Lower leg skin (tissue), 3 donors: ENCODE measurements around the gene GABRG3.

Source experiments
- POLR2A ChIP-seq, 2 donors: fragments of 450-650 bp; IDR thresholded peaks; one replicate each; pipeline ENCODE4 v1.6.1; 2016 to 2017; ENCODE audit warnings: antibody characterized with exemption in 2 of 2, mild to moderate bottlenecking in 1 of 2, moderate library complexity in 1 of 2
- TF ChIP-seq, protein P1 (sequence below), 3 donors: fragments of 450-650 bp; IDR thresholded peaks; one replicate each; pipeline ENCODE4 v1.5.1; 2016; ENCODE audit warnings: antibody characterized with exemption in 3 of 3, mild to moderate bottlenecking in 3 of 3, moderate library complexity in 2 of 3

DNA sequence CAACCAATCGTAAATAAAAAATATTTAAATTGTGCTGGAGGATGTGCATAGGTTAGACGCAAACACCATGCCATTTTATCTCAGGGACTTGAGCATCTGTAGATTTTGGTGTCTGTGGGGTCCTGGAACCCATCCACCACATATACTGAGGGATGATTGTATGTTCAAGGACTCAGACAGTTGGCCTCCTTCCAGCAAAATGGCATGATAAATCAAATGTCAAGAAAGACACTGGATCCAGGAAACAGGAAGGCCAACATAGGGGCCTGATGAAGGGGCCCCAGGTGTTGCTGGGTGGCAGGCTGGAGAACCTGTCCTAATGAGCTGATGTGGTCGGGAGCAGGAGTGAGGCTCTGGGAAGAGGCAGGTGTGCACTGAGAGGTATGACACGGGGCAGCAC lies 289.5 kb downstream of the GABRG3 start:
- TF ChIP-seq, protein P1, sequence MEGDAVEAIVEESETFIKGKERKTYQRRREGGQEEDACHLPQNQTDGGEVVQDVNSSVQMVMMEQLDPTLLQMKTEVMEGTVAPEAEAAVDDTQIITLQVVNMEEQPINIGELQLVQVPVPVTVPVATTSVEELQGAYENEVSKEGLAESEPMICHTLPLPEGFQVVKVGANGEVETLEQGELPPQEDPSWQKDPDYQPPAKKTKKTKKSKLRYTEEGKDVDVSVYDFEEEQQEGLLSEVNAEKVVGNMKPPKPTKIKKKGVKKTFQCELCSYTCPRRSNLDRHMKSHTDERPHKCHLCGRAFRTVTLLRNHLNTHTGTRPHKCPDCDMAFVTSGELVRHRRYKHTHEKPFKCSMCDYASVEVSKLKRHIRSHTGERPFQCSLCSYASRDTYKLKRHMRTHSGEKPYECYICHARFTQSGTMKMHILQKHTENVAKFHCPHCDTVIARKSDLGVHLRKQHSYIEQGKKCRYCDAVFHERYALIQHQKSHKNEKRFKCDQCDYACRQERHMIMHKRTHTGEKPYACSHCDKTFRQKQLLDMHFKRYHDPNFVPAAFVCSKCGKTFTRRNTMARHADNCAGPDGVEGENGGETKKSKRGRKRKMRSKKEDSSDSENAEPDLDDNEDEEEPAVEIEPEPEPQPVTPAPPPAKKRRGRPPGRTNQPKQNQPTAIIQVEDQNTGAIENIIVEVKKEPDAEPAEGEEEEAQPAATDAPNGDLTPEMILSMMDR (IDR thresholded peaks at IDR 0.05): no peak
- no peak for TF ChIP-seq POLR2A (IDR thresholded peaks at IDR 0.05)
